Transverse colon (tissue), 4 donors: ENCODE results near the gene MCC. TPM values are rescaled to one million over a fixed set of nuclear protein-coding genes. Genes with fewer than 3 reads are reported as not detected.

Experiments used
- DNase-seq: peaks from one replicate; pipeline ENCODE4 v3.0.0-alpha.2; 2019
- H3K27ac ChIP-seq, 4 donors: fragments of 200-600 bp; sonication (generic); 2 replicates each; pipeline ENCODE4 v1.5.1; 2016 to 2018; ENCODE audit warnings: inconsistent platforms in 4 of 4
- H3K27me3 ChIP-seq: fragments of 200-600 bp; sonication (generic); 2 replicates; pipeline ENCODE4 v1.5.1; 2017; ENCODE audit warnings: inconsistent platforms
- H3K36me3 ChIP-seq, 4 donors: fragments of 200-600 bp; sonication (generic); 2 replicates each; pipeline ENCODE4 v1.5.1; 2017 to 2019; ENCODE audit warnings: inconsistent platforms in 4 of 4
- H3K4me1 ChIP-seq, 4 donors: fragments of 200-600 bp; sonication (generic); 2 replicates each; pipeline ENCODE4 v1.5.1; 2017 to 2020; ENCODE audit warnings: inconsistent platforms in 4 of 4
- H3K4me3 ChIP-seq, 4 donors: fragments of 200-600 bp; sonication (generic); 1 replicate in 1 of 4; 2 replicates in 3 of 4; pipeline versions ENCODE4 v1.5.1 to v1.6.1; 2017 to 2019; ENCODE audit warnings: inconsistent platforms in 4 of 4
- H3K9me3 ChIP-seq, 2 donors: fragments of 200-600 bp; sonication (generic); 2 replicates each; pipeline ENCODE4 v1.5.1; 2017 to 2019; ENCODE audit warnings: inconsistent platforms in 2 of 2
- CTCF ChIP-seq, 5 experiments: fragments of 200-600 bp in 3 of 5; fragments of 450-650 bp in 2 of 5; sonication (generic) in 3 of 5; IDR thresholded peaks; 1 replicate in 2 of 5; 2 replicates in 3 of 5; pipeline ENCODE4 v1.5.1; 2016 to 2017; ENCODE audit warnings: antibody characterized with exemption in 5 of 5, inconsistent platforms in 3 of 5, mild to moderate bottlenecking in 2 of 5, moderate library complexity in 1 of 5
- EP300 ChIP-seq: sonication (generic); formaldehyde crosslinking; IDR thresholded peaks from one replicate; pipeline ENCODE4 v1.6.1; 2017; ENCODE audit warnings: antibody characterized with exemption, low read depth
- POLR2A ChIP-seq: fragments of 450-650 bp; IDR thresholded peaks from one replicate; pipeline ENCODE4 v1.6.1; 2016; ENCODE audit warnings: antibody characterized with exemption, mild to moderate bottlenecking, moderate library complexity
- POLR2AphosphoS5 ChIP-seq, 3 donors: sonication (generic); formaldehyde crosslinking; IDR thresholded peaks; one replicate each; pipeline ENCODE4 v1.6.1; 2016; ENCODE audit warnings: antibody characterized with exemption in 3 of 3
- WGBS, 2 donors: methylation state at CpG; one replicate each; pipeline ENCODE4 v1.1.5; 2018; ENCODE audit warnings: low coverage in 1 of 2; 5-methylcytosine and 5-hydroxymethylcytosine counted together
- in situ Hi-C, 4 donors: fragments of 200-750 bp; cut with MboI; loops; one replicate each; pipeline versions ENCODE4 v1.15.0 to v1.15.1; 2017; ENCODE audit warnings: low sequenced_read_pairs in 3 of 4, low pct_ligation_motif_present in 1 of 4, low pct_unique_long_range_greater_than_20kb in 1 of 4
- intact Hi-C: fragments of 100-400 bp; cut with DNase I; formaldehyde crosslinking; loops from one replicate; pipeline ENCODE4 v1.15.1; 2023; ENCODE audit warnings: low total_unique reads
- total RNA-seq, 4 donors: library from RNA; depleted of rRNA; stranded (reverse); fragments of >200 nt; gene quantifications; one replicate each; pipeline ENCODE4 v1.1.0, GENCODE V29; 2016

Gene MCC
- total RNA-seq, 4 donors from 2014 or later = 2.6 to 28.4 (median 16.4) TPM

- DNase-seq = peak; percentile 33
- Histone ChIP-seq H3K4me3 (no peak overlapping the region), H3K9me3 (no peaks in the 10 kb centered on the region), H3K27ac (peak overlapping the region in 3 of 4 donors; percentile 31 to 32 (median 32)), H3K36me3 (no peaks in the 10 kb centered on the region), H3K4me1 (peaks cover 0 to 13% (median 0%) of the 10 kb centered on the region in 4 donors), H3K27me3 (no peaks in the 10 kb centered on the region)
- WGBS, 2 donors = 65 to 68% methylated on average over 8 to 9 of the region's 9 CpGs
- intact Hi-C loops (no loop called here), in situ Hi-C loops (no loop called here)
- TF ChIP-seq EP300 (no peak), CTCF (IDR thresholded peaks at IDR 0.05) (no peak), POLR2A (no peak), POLR2AphosphoS5 (IDR thresholded peaks at IDR 0.05) (no peak)
These were observed 368.9 kb downstream of the MCC start for GRCh38 chr5:113119246-113119924.

DNA sequence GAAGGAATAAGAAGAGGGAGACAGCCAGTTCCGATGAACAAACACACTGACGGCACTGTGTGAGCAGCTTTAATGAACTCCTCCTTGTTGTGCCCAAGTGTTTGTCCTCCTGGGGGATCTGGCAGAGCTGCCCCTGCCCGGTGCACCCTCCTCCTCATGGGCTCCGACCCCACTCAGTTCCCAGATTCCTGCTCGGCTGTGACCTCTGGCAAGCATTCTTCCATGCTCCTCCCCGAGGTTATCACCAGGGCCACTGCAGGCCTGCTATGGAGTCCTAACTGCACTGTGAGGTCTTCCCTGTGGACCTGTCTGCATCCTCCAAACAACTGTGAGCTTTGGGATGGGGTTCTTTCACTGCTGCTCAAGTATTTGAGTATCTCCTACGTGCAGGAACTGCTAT, 369.5 kb downstream of the MCC start:
- H3K4me1 ChIP-seq = peaks cover 0 to 13% (median 0%) of the 10 kb centered on the region in 4 donors
- peak overlapping the region in 3 of 4 donors; percentile 31 to 32 (median 32) for H3K27ac ChIP-seq
- TF ChIP-seq POLR2A = no peak
- TF ChIP-seq POLR2AphosphoS5 (IDR thresholded peaks at IDR 0.05) = no peak
- no peak for TF ChIP-seq CTCF (IDR thresholded peaks at IDR 0.05)
- no peak for TF ChIP-seq EP300
- DNase-seq = no peak
- H3K27me3 ChIP-seq = no peaks in the 10 kb centered on the region
- no peaks in the 10 kb centered on the region for H3K9me3 ChIP-seq
- no peak overlapping the region for H3K4me3 ChIP-seq
- intact Hi-C loops (no loop called here), in situ Hi-C loops (no loop called here)
- 71 to 85% methylated on average over 2 to 7 of the region's 7 CpGs for WGBS, 2 donors
- H3K36me3 ChIP-seq = no peaks in the 10 kb centered on the region

GRCh38 chr5:113118298-113118697, 370.0 kb downstream of the MCC start:
- no peak for TF ChIP-seq POLR2A
- TF ChIP-seq CTCF (IDR thresholded peaks at IDR 0.05) = no peak
- TF ChIP-seq EP300 = no peak
- no peak for TF ChIP-seq POLR2AphosphoS5 (IDR thresholded peaks at IDR 0.05)
- in situ Hi-C loops = no loop called here
- intact Hi-C loops = no loop called here
- Histone ChIP-seq H3K4me3 (no peak overlapping the region), H3K27ac (peak overlapping the region in 3 of 4 donors; percentile 11 to 32 (median 32)), H3K36me3 (no peaks in the 10 kb centered on the region), H3K4me1 (peaks cover 0 to 13% (median 0%) of the 10 kb centered on the region in 4 donors), H3K27me3 (no peaks in the 10 kb centered on the region), H3K9me3 (no peaks in the 10 kb centered on the region)
- no peak for DNase-seq
- 81 to 100% methylated on average over 3 of the region's 3 CpGs for WGBS, 2 donors

DNA sequence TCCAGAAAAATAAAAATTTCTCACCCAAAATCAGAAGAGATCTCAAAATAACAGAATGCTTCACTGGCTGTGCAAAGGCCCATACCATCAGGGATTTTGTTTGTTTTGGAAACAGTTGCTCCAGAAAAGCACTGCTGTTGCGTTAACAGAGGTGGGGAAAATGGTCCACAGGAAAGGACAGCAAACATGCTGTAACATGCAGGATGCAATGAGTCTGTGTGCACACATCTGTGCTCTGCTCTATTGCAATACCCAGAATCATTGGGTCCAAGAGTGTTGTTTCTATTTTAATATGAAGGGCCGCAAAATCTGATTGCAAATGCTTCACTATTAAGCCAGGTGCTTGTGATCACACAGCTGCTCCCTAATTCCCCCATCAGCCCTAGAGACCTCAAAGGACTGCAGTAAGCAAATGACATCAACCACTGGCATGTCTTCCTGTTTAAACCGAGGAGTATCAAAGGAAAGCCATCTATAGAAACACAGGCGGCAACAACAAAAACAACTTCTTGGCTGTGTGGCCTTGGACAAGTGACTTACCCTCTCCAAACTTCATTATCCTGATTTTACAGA, 370.6 kb downstream of the MCC start:
- 50 to 62% methylated on average over 2 to 4 of the region's 4 CpGs for WGBS, 2 donors
- Histone ChIP-seq H3K27me3 (no peaks in the 10 kb centered on the region), H3K9me3 (no peaks in the 10 kb centered on the region), H3K27ac (peak overlapping the region in 2 of 4 donors; percentile 11 to 32), H3K4me1 (peaks cover 0 to 13% (median 0%) of the 10 kb centered on the region in 4 donors), H3K4me3 (no peak overlapping the region), H3K36me3 (no peaks in the 10 kb centered on the region)
- TF ChIP-seq EP300 = no peak
- TF ChIP-seq POLR2A = no peak
- no peak for TF ChIP-seq CTCF (IDR thresholded peaks at IDR 0.05)
- TF ChIP-seq POLR2AphosphoS5 (IDR thresholded peaks at IDR 0.05) = no peak
- DNase-seq = no peak
- in situ Hi-C loops (no loop called here), intact Hi-C loops (no loop called here)
